ENCODE measurements around the gene RTP1.
"Not testable (repeated sequence)": the region's sequence is repeated elsewhere in the genome, so short reads cannot be mapped to it uniquely, and the experiment has no call there.

Gene RTP1

GRCh38 chr3:187197335-187197649 is at the start of gene RTP1:
RTP1 (plus strand) TSS chr3:187197486; CDS start chr3:187197516, 30 bp downstream.
- no peak for DNase-seq (ENCODE audit: low spot score)

GRCh38 chr3:187150186-187150585 is 47.1 kb upstream of the RTP1 start:
- DNase-seq (ENCODE audit: low spot score) = no peak

GRCh38 chr3:187150599-187150998 is 46.7 kb upstream of the RTP1 start:
- no peak for DNase-seq (ENCODE audit: low spot score)

- no peak for DNase-seq (ENCODE audit: low spot score)
These were observed 35.7 kb upstream of the RTP1 start for GRCh38 chr3:187161556-187161955.

- DNase-seq (ENCODE audit: low spot score) = no peak
These were observed 34.9 kb upstream of the RTP1 start for GRCh38 chr3:187162265-187162953.

GRCh38 chr3:187165144-187165543 is 32.1 kb upstream of the RTP1 start:
- DNase-seq (ENCODE audit: low spot score) = peak; percentile 71

- DNase-seq (ENCODE audit: low spot score) = no peak
These were observed 30.5 kb upstream of the RTP1 start for GRCh38 chr3:187166750-187167149.

- no peak for DNase-seq (ENCODE audit: low spot score)
These were observed 29.5 kb upstream of the RTP1 start for GRCh38 chr3:187167777-187168176.

GRCh38 chr3:187169231-187169960 is 27.9 kb upstream of the RTP1 start:
- no peak for DNase-seq (ENCODE audit: low spot score)

- not testable (repeated sequence) for DNase-seq (ENCODE audit: low spot score)
These were observed 26.4 kb upstream of the RTP1 start for GRCh38 chr3:187170911-187171310.

- DNase-seq (ENCODE audit: low spot score) = no peak
These were observed 24.4 kb upstream of the RTP1 start for GRCh38 chr3:187172929-187173328.

GRCh38 chr3:187181454-187182170 is 15.7 kb upstream of the RTP1 start:
- DNase-seq (ENCODE audit: low spot score) = no peak

- DNase-seq (ENCODE audit: low spot score) = peak; percentile 35
These were observed 13.9 kb upstream of the RTP1 start for GRCh38 chr3:187183210-187183862.

- DNase-seq (ENCODE audit: low spot score) = no peak
These were observed 13.4 kb upstream of the RTP1 start for GRCh38 chr3:187183903-187184302.

GRCh38 chr3:187185759-187186158 is 11.5 kb upstream of the RTP1 start:
- no peak for DNase-seq (ENCODE audit: low spot score)

- no peak for DNase-seq (ENCODE audit: low spot score)
These were observed 10.9 kb upstream of the RTP1 start for GRCh38 chr3:187186375-187186774.

GRCh38 chr3:187186801-187187421 is 10.4 kb upstream of the RTP1 start:
- peak; percentile 48 for DNase-seq (ENCODE audit: low spot score)

- no peak for DNase-seq (ENCODE audit: low spot score)
These were observed 8.4 kb upstream of the RTP1 start for GRCh38 chr3:187188931-187189330.

GRCh38 chr3:187191271-187191670 is 6.0 kb upstream of the RTP1 start:
- DNase-seq (ENCODE audit: low spot score) = no peak

- DNase-seq (ENCODE audit: low spot score) = no peak
These were observed 4.1 kb upstream of the RTP1 start for GRCh38 chr3:187193181-187193580.

- no peak for DNase-seq (ENCODE audit: low spot score)
These were observed 532 bp upstream of the RTP1 start for GRCh38 chr3:187196573-187197334.
